Measurements from ENCODE around the gene LRRC43. TPM values are rescaled to one million over a fixed set of nuclear protein-coding genes. Genes with fewer than 3 reads are reported as not detected.
"Not testable (repeated sequence)": the region's sequence is repeated elsewhere in the genome, so short reads cannot be mapped to it uniquely, and the experiment has no call there.

The LRRC43 gene
- polyA plus RNA-seq, 4 donors: 5.2 to 7.2 (median 6.1) TPM

GRCh38 chr12:122189626-122190475 lies 6.9 kb downstream of the LRRC43 start:
- no peak for DNase-seq (ENCODE audit: low read depth in 4 of 4, low spot score in 3 of 4)

DNA sequence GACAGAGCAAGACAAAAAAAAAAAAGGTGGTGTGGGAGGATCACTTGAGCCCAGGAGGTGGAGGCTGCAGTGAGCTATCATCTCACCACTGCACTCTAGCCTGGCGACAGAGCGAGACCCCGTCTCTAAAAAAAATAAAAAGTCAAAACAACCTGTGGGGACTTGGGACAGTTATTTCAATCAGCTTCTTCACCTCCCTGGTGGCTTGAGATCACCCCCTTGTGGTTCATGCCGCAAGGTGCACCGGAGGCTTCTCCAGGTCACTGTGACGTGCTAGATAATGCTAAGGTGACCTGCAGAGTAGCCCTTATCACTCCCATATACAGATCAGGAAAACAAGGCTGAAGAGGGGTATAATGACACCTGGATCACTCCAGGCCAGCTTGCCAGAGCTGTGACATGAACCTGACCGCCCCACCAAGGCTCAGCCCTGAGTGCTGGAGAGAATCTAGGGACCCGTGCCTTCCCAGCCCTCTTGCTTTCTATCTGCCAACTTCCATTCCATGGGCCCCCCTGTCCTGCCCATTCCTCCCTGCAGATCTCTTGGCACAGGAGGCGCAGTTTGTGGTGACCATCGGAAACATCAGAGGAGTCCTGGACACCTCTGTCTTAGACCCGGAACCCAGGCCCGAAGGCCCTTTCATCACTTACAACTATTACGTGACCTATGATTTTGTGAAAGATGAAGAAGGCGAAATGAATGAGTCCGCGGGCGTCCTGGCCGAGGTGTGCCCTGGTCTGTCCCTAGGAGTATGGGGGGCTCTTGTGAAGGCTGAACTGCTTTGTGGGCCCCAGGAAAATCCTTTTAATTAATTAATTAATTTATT lies 8.1 kb downstream of the LRRC43 start:
- DNase-seq (ENCODE audit: low read depth in 4 of 4, low spot score in 3 of 4): peak in 1 of 4 donors; percentile 25

DNA sequence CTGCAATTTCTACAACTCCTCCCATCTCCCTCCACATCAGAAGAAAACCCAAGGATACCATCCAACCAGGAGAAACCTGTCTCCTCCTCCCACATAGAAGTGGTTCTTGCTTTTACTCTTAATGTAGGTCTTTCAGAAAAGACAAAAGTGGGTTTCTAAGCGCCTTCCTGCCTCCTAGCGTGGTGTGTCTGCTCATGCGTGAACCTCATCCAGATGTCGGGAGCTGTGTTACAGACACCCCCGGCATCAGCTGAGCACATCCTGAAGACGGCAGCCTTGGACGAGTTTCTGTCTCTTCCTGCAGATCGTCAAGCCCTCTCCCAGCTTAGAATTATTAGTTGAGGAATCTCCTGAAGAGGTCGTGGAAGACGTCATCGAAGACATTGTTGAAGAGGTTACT lies 9.5 kb downstream of the LRRC43 start:
- DNase-seq (ENCODE audit: low read depth in 4 of 4, low spot score in 3 of 4): no peak

DNA sequence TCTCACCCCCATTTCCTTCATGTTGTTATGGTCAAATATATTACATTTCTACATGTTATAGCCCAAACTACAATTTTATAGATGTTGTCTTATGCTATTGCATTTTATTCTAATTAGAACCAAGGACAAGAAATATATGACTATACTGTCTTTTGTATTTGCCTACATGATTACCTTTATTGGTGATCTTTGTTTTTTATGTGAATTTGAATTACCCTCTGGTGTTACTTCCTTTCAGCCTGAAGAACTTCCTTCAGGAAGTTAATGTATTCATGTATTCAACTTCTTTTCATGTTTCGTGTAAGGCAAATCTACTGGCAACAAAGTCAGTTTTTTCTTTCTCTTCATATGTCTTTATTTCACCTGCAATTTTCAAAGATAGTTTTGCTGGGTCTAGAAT lies 11.9 kb downstream of the LRRC43 start:
- no peak for DNase-seq (ENCODE audit: low read depth in 4 of 4, low spot score in 3 of 4)

- DNase-seq (ENCODE audit: low read depth in 4 of 4, low spot score in 3 of 4): no peak
Observed at GRCh38 chr12:122195405-122195804, 12.5 kb downstream of the LRRC43 start.

DNA sequence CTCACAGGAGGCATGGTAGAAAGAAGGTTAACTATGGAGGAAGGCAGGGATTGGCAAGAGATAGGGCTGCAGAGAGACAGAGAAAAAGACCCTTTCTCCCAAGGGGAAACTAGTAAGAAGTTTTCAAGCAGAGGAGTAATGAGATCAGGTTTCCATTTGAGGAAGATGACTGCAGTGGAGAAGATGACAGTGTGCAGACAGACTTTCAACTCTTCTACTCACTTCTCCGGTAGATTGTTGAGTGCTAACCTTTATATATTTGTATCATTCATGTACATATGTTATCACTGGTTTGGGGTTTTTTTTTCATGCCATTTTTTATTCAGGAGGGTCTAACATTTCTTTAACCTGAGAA lies 14.7 kb downstream of the LRRC43 start:
- DNase-seq (ENCODE audit: low read depth in 4 of 4, low spot score in 3 of 4): no peak

GRCh38 chr12:122199484-122200355 lies 16.8 kb downstream of the LRRC43 start:
- no peak for DNase-seq (ENCODE audit: low read depth in 4 of 4, low spot score in 3 of 4)

GRCh38 chr12:122200541-122201175 lies 17.7 kb downstream of the LRRC43 start:
- DNase-seq (ENCODE audit: low read depth in 4 of 4, low spot score in 3 of 4): no peak

DNA sequence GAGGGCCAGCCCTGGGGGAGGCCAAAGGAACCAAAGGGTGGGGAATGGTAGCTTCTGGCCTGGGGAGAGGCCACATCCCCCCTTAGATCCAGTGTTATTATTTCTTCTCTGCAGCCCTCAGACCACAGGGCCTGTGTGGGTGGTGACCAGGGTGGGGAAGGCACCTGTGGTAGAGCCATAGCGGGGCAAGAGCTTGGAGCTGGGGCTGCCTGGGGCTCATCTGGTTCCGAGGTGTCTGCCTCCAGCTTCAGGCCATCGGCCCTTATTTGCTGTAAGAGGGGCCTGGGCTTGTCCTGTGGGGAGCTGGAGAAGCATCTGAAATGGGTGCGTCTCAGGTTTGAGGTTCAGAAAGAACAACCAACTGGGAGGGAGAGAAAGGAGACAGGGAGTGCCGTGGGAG lies 18.5 kb downstream of the LRRC43 start:
- no peak for DNase-seq (ENCODE audit: low read depth in 4 of 4, low spot score in 3 of 4)

DNA sequence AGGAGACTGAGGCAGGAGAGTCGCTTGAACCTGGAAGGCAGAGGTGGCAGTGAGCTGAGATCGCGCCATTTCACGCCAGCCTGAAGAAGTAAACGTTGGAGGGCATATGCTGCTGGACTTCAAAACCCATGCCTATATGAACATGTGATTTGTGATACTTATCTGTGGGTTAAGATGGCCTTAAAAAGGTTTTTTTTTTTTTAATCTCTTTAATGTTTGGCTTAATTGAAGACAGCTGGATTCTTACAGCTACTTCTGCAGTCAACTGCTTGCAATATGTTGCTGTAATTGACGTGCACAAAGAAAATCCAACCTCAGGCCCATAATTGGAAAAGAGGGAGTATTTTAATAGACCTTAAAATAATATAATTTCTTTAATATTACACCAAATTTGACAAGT lies 19.1 kb downstream of the LRRC43 start:
- no peak for DNase-seq (ENCODE audit: low read depth in 4 of 4, low spot score in 3 of 4)

GRCh38 chr12:122202811-122203210 lies 19.9 kb downstream of the LRRC43 start:
- not testable (repeated sequence) for DNase-seq (ENCODE audit: low read depth in 4 of 4, low spot score in 3 of 4)

DNA sequence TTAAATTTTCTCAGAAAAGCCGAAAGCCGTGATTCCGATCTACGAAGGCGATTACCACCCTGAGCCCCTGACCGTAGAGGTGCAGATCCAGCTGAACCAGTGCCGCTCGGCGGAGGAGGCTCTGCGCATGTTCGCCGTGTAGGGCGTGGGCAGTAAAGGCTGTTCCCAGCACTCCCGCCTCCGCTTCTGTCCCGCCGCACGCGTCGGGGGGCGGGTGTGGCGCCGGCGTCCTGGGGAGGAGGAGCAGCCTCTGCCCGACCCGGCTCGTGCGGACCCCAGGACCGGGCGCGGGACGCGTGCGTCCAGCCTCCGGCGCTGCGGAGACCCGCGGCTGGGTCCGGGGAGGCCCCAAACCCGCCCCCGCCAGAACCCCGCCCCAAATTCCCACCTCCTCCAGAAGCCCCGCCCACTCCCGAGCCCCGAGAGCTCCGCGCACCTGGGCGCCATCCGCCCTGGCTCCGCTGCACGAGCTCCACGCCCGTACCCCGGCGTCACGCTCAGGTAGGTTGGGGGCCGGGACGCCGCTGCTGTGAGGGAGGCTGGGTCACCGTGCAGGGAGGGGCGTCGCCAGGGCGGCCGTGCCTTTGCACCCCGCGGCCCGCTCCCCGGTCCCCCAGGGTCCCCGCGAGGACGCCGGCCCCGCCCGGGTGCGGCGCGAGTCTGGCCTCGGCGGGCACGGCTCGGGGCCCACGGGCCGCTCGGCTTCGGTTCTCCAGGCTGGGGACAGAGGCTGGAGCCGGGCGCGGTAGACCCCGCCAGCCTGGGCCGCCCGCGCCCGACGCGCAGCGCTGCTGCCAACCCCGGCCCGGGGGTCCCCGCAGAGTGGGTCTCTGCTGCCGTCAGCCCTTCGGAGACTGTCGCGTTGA lies 20.6 kb downstream of the LRRC43 start, which contains the start of gene B3GNT4:
Gene B3GNT4, plus strand, starts transcription at position 409 of the 866 bp plus-strand sequence. CDS start 910 bp downstream, outside the sequence.
- peak in 1 of 4 donors; percentile 25 for DNase-seq (ENCODE audit: low read depth in 4 of 4, low spot score in 3 of 4)

DNA sequence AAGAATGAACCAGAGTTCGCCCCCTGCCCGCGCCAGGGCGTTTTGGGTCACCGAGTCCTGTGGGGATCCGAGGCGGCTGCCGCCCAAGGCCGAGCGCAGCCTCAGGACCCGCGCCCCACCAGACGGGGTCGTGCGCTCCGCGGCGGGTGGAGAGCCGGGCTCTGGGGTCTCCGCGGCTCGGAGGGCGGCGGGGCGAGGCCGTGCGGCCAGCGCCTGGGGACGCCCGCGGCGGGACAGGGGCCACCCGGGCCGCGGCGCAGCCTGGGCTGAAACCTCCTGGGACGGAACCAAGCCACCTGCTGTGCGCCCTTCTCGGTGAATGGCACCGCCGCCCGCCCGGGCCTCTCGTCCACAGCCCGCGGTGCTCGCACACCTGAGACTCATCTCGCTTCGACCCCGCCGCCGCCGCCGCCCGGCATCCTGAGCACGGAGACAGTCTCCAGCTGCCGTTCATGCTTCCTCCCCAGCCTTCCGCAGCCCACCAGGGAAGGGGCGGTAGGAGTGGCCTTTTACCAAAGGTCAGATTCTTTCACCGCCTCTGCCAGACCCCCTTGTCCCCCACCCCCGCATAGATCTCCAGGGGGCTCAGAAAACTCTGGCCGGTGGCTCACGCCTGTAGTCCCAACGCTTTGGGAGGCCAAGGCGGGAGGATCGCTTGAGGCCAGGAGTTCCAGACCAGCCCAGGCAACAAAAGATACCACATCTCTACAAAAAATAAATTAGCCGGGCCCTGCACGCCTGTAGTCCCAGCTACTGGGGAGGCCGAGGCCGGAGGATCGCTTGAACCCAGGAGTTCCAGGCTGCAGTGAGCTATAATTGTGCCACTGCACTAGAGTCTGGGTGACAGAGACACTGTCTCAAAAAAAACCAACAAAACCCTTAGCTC lies 21.5 kb downstream of the LRRC43 start:
- DNase-seq (ENCODE audit: low read depth in 4 of 4, low spot score in 3 of 4): no peak

DNA sequence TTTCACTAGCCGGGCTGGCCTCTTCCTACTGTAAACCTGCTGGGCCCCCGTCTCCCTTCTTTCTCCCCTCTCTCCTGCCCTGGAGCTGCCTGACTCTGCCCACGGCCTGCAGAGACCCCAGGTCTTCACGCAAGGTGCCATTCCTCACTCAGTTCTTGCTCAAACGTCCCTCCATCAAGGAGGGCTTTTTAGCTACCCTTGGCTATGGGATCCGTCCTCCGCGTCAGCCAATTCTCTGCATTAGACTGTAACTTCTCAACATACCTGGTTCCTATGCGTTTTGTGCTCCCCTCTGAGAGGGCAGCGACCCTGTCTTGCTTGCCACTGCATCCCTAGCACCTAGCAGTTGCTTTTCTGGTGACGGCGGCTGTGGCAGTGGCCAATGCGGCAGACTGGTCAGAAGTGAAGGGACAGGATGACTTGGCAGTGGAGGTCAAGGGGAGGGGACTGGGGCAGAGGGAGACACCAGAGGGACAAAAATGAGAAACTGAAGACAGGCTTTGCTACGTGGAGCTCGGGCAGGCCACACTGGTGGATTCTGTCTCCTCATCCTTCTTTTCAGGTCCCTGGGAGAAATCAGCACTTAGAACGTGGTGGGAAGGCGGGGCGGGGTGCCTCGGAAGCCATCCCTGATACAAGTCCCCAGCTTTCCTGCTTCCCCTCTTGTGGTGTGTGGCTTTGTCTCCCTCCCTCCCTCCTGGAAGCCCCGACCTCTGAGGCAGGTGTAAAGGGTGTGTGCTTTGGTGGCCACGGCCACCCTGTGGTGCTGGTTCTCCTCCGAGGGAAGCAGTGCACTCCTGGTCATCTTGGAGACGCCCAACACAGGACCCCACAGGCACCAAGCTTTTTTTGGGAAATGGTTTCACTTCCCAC lies 22.4 kb downstream of the LRRC43 start:
- DNase-seq (ENCODE audit: low read depth in 4 of 4, low spot score in 3 of 4): no peak

- DNase-seq (ENCODE audit: low read depth in 4 of 4, low spot score in 3 of 4): no peak
Observed at GRCh38 chr12:122206111-122206881, 23.4 kb downstream of the LRRC43 start.

- no peak for DNase-seq (ENCODE audit: low read depth in 4 of 4, low spot score in 3 of 4)
Observed at GRCh38 chr12:122206976-122207375, 24.1 kb downstream of the LRRC43 start.

- DNase-seq (ENCODE audit: low read depth in 4 of 4, low spot score in 3 of 4): no peak
Observed at GRCh38 chr12:122207391-122207790, 24.5 kb downstream of the LRRC43 start.
